GM13976 (cell line): ENCODE data around the gene MINDY3.

Source experiments
- DNase-seq: peaks from one replicate; pipeline ENCODE4 v3.0.0; 2012; ENCODE audit warnings: low spot score
- CTCF ChIP-seq: IDR thresholded peaks from 2 replicates; pipeline ENCODE4 v1.5.1; 2012; ENCODE audit warnings: borderline replicate concordance, mild to moderate bottlenecking; ENCODE audit not compliant: insufficient read depth; ENCODE audit errors: extremely low read depth, missing control alignments, control extremely low read depth
- in situ Hi-C: fragments of 300-500 bp; cut with MboI; formaldehyde crosslinking; loops from one replicate; pipeline ENCODE4 v1.12.0; 2022; ENCODE audit warnings: low sequenced_read_pairs, mixed read lengths, inconsistent platforms; ENCODE audit not compliant: unreplicated experiment

MINDY3 gene

GRCh38 chr10:15814565-15814964, 45.7 kb downstream of the MINDY3 start:
- in situ Hi-C loops: no loop called here
- DNase-seq: peak; percentile 7
- TF ChIP-seq CTCF: no peak

GRCh38 chr10:15813415-15813814, 46.9 kb downstream of the MINDY3 start:
- DNase-seq: no peak
- in situ Hi-C loops: no loop called here

GRCh38 chr10:15809450-15809849, 50.9 kb downstream of the MINDY3 start:
- in situ Hi-C loops: no loop called here
- TF ChIP-seq CTCF: no peak
- no peak for DNase-seq

More at GRCh38 chr10:15813415-15813814, 46.9 kb downstream of the MINDY3 start:
- no peak for TF ChIP-seq CTCF

- DNase-seq: no peak
- in situ Hi-C loops: no loop called here
These were observed 52.0 kb downstream of the MINDY3 start for GRCh38 chr10:15808204-15808797.

GRCh38 chr10:15805395-15806058, 54.8 kb downstream of the MINDY3 start:
- TF ChIP-seq CTCF: no peak
- no peak for DNase-seq
- in situ Hi-C loops: no loop called here

More at GRCh38 chr10:15808204-15808797, 52.0 kb downstream of the MINDY3 start:
- no peak for TF ChIP-seq CTCF

GRCh38 chr10:15804109-15804508, 56.2 kb downstream of the MINDY3 start:
- no peak for TF ChIP-seq CTCF
- no peak for DNase-seq
- in situ Hi-C loops: no loop called here

GRCh38 chr10:15802375-15802949, 57.8 kb downstream of the MINDY3 start:
- in situ Hi-C loops: no loop called here
- DNase-seq: no peak

More at GRCh38 chr10:15802375-15802949, 57.8 kb downstream of the MINDY3 start:
- TF ChIP-seq CTCF: no peak
